ENCODE data around the gene ABCA4. TPM values are rescaled to one million over a fixed set of nuclear protein-coding genes. Genes with fewer than 3 reads are reported as not detected.

ABCA4 gene
- total RNA-seq, 1 experiment from 2014 or later: 0.29 TPM

DNA sequence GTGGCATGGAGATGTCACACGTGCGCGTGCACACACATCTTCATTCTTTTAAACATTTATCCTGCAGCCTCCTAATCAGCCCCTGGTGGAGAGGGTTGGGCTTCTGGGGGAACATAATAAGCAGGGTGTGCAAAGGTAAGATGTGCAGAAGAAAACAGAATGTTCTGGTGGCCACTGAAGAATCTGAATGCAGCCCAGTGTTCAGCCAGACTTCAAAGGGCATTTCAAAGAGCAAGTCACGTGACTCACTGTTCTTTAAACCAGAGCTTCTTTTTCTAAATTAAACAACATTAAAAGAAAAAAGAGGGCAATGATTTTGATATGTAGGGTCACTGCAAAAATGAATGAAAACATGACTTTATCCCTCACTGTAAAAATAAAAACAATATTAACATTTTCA, 89.8 kb downstream of the ABCA4 start:
- intact Hi-C loops (cut with micrococcal nuclease): no loop called here
- no TSS peak for BruUV-seq (replicated peaks)
- Histone ChIP-seq H3K36me3 (ENCODE audit: low read depth, low read length) (no peaks in the 10 kb centered on the region), H3F3A (ENCODE audit: low read length, unreplicated experiment) (no peaks in the 10 kb centered on the region), H3K27ac (ENCODE audit: low read length) (no peak overlapping the region), H3K4me1 (ENCODE audit: insufficient read depth, low read length) (peaks cover 8% of the 10 kb centered on the region), H4K20me1 (ENCODE audit: low read length) (no peaks in the 10 kb centered on the region), H3K4me3 (ENCODE audit: low read length) (no peak overlapping the region), H3K9me3 (ENCODE audit: low read length) (no peaks in the 10 kb centered on the region), H3K79me2 (ENCODE audit: low read length) (no peaks in the 10 kb centered on the region), H2AFZ (ENCODE audit: low read length) (no peak overlapping the region), H3K9me2 (replicated peaks; ENCODE audit: low read length) (no peaks in the 10 kb centered on the region), H3K4me2 (ENCODE audit: low read length) (no peak overlapping the region), H3K27me3 (ENCODE audit: low read length) (no peaks in the 10 kb centered on the region), H3K9ac (ENCODE audit: low read length) (no peak overlapping the region)
- POLR2A ChIA-PET (ENCODE audit: unreplicated experiment): interaction anchor here (0.6 kb wide), 1 partner anchor 296 kb away, joined by 3 read pairs; no protein-coding TSS in a partner anchor
- ATAC-seq (no peak), DNase-seq (no peak)
- TF ChIP-seq EZH2 (IDR thresholded peaks at IDR 0.05; ENCODE audit: low read length, unreplicated experiment): no peak
- TF ChIP-seq EZH2phosphoT487 (IDR thresholded peaks at IDR 0.05; ENCODE audit: borderline replicate concordance, low read length): no peak
- TF ChIP-seq, protein P1, sequence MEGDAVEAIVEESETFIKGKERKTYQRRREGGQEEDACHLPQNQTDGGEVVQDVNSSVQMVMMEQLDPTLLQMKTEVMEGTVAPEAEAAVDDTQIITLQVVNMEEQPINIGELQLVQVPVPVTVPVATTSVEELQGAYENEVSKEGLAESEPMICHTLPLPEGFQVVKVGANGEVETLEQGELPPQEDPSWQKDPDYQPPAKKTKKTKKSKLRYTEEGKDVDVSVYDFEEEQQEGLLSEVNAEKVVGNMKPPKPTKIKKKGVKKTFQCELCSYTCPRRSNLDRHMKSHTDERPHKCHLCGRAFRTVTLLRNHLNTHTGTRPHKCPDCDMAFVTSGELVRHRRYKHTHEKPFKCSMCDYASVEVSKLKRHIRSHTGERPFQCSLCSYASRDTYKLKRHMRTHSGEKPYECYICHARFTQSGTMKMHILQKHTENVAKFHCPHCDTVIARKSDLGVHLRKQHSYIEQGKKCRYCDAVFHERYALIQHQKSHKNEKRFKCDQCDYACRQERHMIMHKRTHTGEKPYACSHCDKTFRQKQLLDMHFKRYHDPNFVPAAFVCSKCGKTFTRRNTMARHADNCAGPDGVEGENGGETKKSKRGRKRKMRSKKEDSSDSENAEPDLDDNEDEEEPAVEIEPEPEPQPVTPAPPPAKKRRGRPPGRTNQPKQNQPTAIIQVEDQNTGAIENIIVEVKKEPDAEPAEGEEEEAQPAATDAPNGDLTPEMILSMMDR (conservative IDR thresholded peaks at IDR 0.05; ENCODE audit: low read depth, low read length): no peak
- CTCF ChIA-PET: no interaction called here

GRCh38 chr1:94029130-94029993, 91.6 kb downstream of the ABCA4 start:
- CTCF ChIA-PET: no interaction called here
- intact Hi-C loops (cut with micrococcal nuclease): loop anchor here (5.0 to 10.0 kb wide), 2 partner anchors 122 to 775 kb away; partner anchors contain the start of gene GCLM

More at GRCh38 chr1:94029130-94029993, 91.6 kb downstream of the ABCA4 start:
- Histone ChIP-seq H3K9me2 (replicated peaks; ENCODE audit: low read length) (no peaks in the 10 kb centered on the region), H3K4me2 (ENCODE audit: low read length) (no peak overlapping the region), H3K9ac (ENCODE audit: low read length) (no peak overlapping the region), H3K27ac (ENCODE audit: low read length) (no peak overlapping the region), H3K79me2 (ENCODE audit: low read length) (no peaks in the 10 kb centered on the region), H4K20me1 (ENCODE audit: low read length) (no peaks in the 10 kb centered on the region), H3K9me3 (ENCODE audit: low read length) (no peaks in the 10 kb centered on the region), H3K36me3 (ENCODE audit: low read depth, low read length) (no peaks in the 10 kb centered on the region), H3F3A (ENCODE audit: low read length, unreplicated experiment) (no peaks in the 10 kb centered on the region), H3K4me3 (ENCODE audit: low read length) (no peak overlapping the region), H3K27me3 (ENCODE audit: low read length) (no peaks in the 10 kb centered on the region), H2AFZ (ENCODE audit: low read length) (no peak overlapping the region), H3K4me1 (ENCODE audit: insufficient read depth, low read length) (peaks cover 13% of the 10 kb centered on the region; the same call in 1 of the 2 replicates)
- no peak for ATAC-seq
- BruUV-seq (replicated peaks): no TSS peak
- no peak for DNase-seq
- POLR2A ChIA-PET (ENCODE audit: unreplicated experiment): no interaction called here
- no peak for TF ChIP-seq EZH2 (IDR thresholded peaks at IDR 0.05; ENCODE audit: low read length, unreplicated experiment)
- TF ChIP-seq, protein P1 (conservative IDR thresholded peaks at IDR 0.05; ENCODE audit: low read depth, low read length): no peak
- no peak for TF ChIP-seq EZH2phosphoT487 (IDR thresholded peaks at IDR 0.05; ENCODE audit: borderline replicate concordance, low read length)
